Sigmoid colon (tissue), 4 donors: ENCODE measurements around the gene CDK14.

ENCODE experiments used
- CTCF ChIP-seq, 4 experiments: fragments of 450-650 bp in 3 of 4; fragments of 200-600 bp in 1 of 4; IDR thresholded peaks; one replicate each; pipeline ENCODE4 v1.5.1; 2016 to 2019; ENCODE audit warnings: antibody characterized with exemption in 4 of 4, mild to moderate bottlenecking in 3 of 4, moderate library complexity in 2 of 4
- EP300 ChIP-seq, 4 donors: sonication (generic); formaldehyde crosslinking; IDR thresholded peaks; one replicate each; pipeline ENCODE4 v1.6.1; 2017; ENCODE audit warnings: antibody characterized with exemption in 4 of 4
- POLR2A ChIP-seq, 2 donors: fragments of 450-650 bp; IDR thresholded peaks; one replicate each; pipeline ENCODE4 v1.6.1; 2016; ENCODE audit warnings: antibody characterized with exemption in 2 of 2, mild to moderate bottlenecking in 2 of 2, moderate library complexity in 2 of 2

- TF ChIP-seq POLR2A (IDR thresholded peaks at IDR 0.05) (no peak), CTCF (IDR thresholded peaks at IDR 0.05) (no peak), EP300 (IDR thresholded peaks at IDR 0.05) (no peak)
Measured at GRCh38 chr7:91198371-91198770, 602.2 kb downstream of the CDK14 start.
